Thoracic aorta (tissue), 2 donors: Measurements from ENCODE around the gene ITGAL. TPM values are rescaled to one million over a fixed set of nuclear protein-coding genes. Genes with fewer than 3 reads are reported as not detected.

Experiments
- ATAC-seq: fragments of 150-250 bp; one replicate; pipeline ENCODE4 v1.8.0; 2017; ENCODE audit warnings: low read depth; ENCODE audit not compliant: insufficient number of reproducible peaks, low FRiP score
- DNase-seq: peaks from one replicate; pipeline ENCODE4 v3.0.0-alpha.2; 2020; ENCODE audit warnings: low spot score
- H3K27ac ChIP-seq, 2 donors: fragments of 200-600 bp; sonication (generic); 1 replicate in 1 of 2; 2 replicates in 1 of 2; pipeline ENCODE4 v1.5.1; 2016; ENCODE audit warnings: mild to moderate bottlenecking in 2 of 2, moderate library complexity in 2 of 2
- H3K27me3 ChIP-seq: fragments of 200-600 bp; sonication (generic); replicated peaks from 2 replicates; pipeline ENCODE4 v1.6.0; 2016; ENCODE audit warnings: mild to moderate bottlenecking; ENCODE audit not compliant: insufficient read depth
- H3K36me3 ChIP-seq: fragments of 200-600 bp; sonication (generic); one replicate; pipeline ENCODE4 v1.5.1; 2016
- H3K4me1 ChIP-seq, 2 donors: fragments of 200-600 bp; sonication (generic); 1 replicate in 1 of 2; 2 replicates in 1 of 2; pipeline versions ENCODE4 v1.5.1 to v1.6.0; 2016; ENCODE audit warnings: low read depth in 2 of 2, mild to moderate bottlenecking in 1 of 2; ENCODE audit not compliant: control insufficient read depth in 1 of 2
- H3K4me3 ChIP-seq: fragments of 200-600 bp; sonication (generic); 2 replicates; pipeline ENCODE4 v1.5.1; 2016; ENCODE audit warnings: mild to moderate bottlenecking
- H3K9me3 ChIP-seq: fragments of 200-600 bp; sonication (generic); 2 replicates; pipeline ENCODE4 v1.5.1; 2016
- CTCF ChIP-seq: fragments of 200-600 bp; sonication (generic); IDR thresholded peaks from one replicate; pipeline ENCODE4 v1.5.1; 2019; ENCODE audit warnings: antibody characterized with exemption
- total RNA-seq, 2 donors: library from RNA; depleted of rRNA; stranded (reverse); fragments of >200 nt; gene quantifications; one replicate each; pipeline versions ENCODE4 v1.1.0 to v1.2.3, GENCODE V29; 2016

The ITGAL gene
- total RNA-seq, 2 donors from 2014 or later: 3.2 to 5.4 TPM

DNA sequence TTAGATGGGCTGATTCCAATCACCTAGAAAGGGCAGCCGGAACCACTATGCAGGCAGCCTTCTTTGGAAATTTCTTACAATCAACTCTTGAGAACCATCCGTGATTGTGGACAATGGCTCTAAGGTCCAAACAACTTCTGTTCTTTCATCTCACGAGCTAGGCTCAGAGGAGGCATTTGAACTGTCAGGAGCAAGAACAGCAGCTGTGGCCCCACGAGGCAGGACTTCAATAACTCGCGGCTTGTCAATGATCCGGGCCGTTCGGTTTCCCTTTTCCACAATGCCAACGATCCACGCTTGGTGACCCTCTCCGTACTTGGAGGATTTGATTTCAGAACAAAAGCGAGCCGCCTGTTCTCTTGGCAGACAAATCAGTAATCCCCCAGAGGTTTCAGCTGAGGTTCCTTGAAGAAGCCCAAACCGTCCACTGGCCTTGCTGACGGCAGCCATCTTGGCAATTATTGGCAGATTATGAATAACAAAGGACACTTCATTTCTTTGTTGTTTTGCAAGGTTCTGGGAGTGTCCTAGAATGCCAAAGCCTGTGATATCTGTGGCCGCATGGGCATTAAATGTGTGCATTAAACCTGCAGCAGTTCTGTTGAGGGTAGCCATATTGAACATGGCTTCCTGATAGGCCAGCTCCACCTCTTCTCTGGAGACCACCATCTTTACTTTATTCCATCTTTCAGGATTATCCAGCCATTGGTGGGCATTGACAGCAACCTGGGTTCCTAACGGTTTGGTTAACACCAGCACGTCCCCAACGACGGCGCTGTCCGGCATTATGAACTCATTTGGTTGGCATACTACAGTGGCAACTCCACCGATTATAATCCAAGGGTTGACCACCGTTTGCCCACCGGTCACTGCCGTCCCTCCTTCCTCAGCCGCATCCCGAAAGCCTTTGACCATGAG is 28.1 kb upstream of the ITGAL start:
- H3K4me3 ChIP-seq: peak overlapping the region; percentile 82
- H3K4me1 ChIP-seq: peaks cover 9 to 20% of the 10 kb centered on the region in 2 donors
- DNase-seq (no peak), ATAC-seq (no peak)
- H3K36me3 ChIP-seq: no peaks in the 10 kb centered on the region
- H3K9me3 ChIP-seq: no peaks in the 10 kb centered on the region
- TF ChIP-seq CTCF: no peak
- H3K27ac ChIP-seq: peak overlapping the region in 1 of 2 donors; percentile 85
- H3K27me3 ChIP-seq: no peaks in the 10 kb centered on the region

DNA sequence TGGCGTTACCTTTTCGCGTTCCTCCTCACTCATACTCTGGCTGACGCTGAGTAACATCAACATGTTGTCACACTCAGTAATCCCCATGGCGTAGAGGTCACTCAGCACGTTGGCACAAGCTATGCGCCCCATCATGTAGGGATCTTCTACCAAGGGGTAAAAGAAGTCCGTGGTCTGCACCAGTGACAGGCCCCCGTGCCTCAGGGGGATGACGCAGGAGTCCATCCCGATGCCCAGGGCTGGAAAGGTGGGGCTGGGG is 27.5 kb upstream of the ITGAL start:
- no peak for TF ChIP-seq CTCF
- H3K27ac ChIP-seq: peak overlapping the region; percentile 85 to 88

DNA sequence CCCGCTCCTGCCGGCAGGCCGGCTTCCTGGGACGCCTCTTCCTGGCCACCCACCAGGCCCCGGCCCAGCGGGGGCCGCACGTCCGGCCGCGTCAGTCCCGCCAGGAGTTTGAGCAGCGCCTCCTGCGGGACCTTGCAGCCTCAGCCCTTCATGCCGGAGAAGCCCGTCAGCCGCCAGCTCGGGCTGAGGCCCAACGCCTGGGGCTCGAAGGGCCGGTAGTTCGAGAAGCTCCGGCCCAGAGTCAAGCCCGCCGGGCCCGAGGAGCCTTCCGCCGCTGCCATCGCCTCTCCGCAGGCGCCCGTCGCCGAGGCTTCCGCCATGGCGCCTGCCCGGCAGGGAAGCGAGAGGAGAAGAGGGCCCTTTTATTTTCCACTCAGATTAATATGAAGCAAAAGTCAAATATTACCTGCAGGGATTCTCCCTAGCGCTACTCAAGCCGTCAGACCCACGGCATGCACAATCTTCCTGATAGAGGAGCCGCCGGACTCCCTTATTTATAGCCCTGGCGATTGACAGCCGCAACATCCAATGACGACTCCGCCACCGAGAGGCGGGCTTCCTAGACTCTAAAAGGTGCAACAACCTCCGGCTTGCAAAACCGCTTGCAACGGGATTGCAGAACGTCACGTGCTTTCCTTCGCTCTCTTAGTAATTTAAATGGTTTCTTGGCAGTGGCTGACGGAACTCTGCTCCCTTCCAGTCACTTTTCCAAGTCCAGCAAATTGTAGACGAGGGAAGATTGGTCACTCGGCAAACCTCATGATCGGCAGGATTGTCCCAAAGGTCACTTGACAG is 26.9 kb upstream of the ITGAL start, which contains the start of gene SEPHS2:
SEPHS2 (minus strand) TSS at position 467 of the 795 bp plus-strand sequence; CDS start at position 320, 147 bp downstream.
- peaks cover 9 to 20% of the 10 kb centered on the region in 2 donors for H3K4me1 ChIP-seq
- peak; percentile 96 for ATAC-seq
- peak; percentile 30 for TF ChIP-seq CTCF

More for the DNA sequence above, 27.5 kb upstream of the ITGAL start:
- Histone ChIP-seq H3K4me3 (peak overlapping the region; percentile 82), H3K36me3 (no peaks in the 10 kb centered on the region), H3K27me3 (no peaks in the 10 kb centered on the region), H3K9me3 (no peaks in the 10 kb centered on the region), H3K4me1 (peaks cover 9 to 20% of the 10 kb centered on the region in 2 donors)
- ATAC-seq (no peak), DNase-seq (no peak)

GRCh38 chr16:30446203-30446595 is 26.3 kb upstream of the ITGAL start:
- peak overlapping the region; percentile 85 to 88 for H3K27ac ChIP-seq
- peak overlapping the region; percentile 82 for H3K4me3 ChIP-seq
- no peak for ATAC-seq
- no peak for TF ChIP-seq CTCF
- no peaks in the 10 kb centered on the region for H3K27me3 ChIP-seq
- no peaks in the 10 kb centered on the region for H3K9me3 ChIP-seq
- no peak for DNase-seq
- H3K4me1 ChIP-seq: peaks cover 9 to 20% of the 10 kb centered on the region in 2 donors
- no peaks in the 10 kb centered on the region for H3K36me3 ChIP-seq

More for the DNA sequence above, 26.9 kb upstream of the ITGAL start, which contains the start of gene SEPHS2:
- H3K4me3 ChIP-seq: peak within 1 kb of the TSS; percentile 82
- peak; percentile 98 for DNase-seq
- H3K27ac ChIP-seq: peak within 1 kb of the TSS; percentile 85 to 88
- no peaks in the 10 kb centered on the region for H3K9me3 ChIP-seq
- no peaks in the 10 kb centered on the region for H3K36me3 ChIP-seq
- no peaks in the 10 kb centered on the region for H3K27me3 ChIP-seq
